NCI-H1417 treated with DMSO at 0.1 percent for 48 hours (cell line): Measurements from ENCODE around the gene NRCAM.
"Not testable (repeated sequence)": the region's sequence is repeated elsewhere in the genome, so short reads cannot be mapped to it uniquely, and the experiment has no call there.

Experiments used
- DNase-seq: peaks from one replicate; lab custom pipeline; 2025; lab: John Stamatoyannopoulos, UW

NRCAM gene

GRCh38 chr7:108340856-108341411 lies 115.3 kb downstream of the NRCAM start:
- no peak for DNase-seq

GRCh38 chr7:108340406-108340805 lies 115.8 kb downstream of the NRCAM start:
- not testable (repeated sequence) for DNase-seq

- peak; percentile 71 for DNase-seq
Measured at GRCh38 chr7:108335269-108335918, 120.8 kb downstream of the NRCAM start.

GRCh38 chr7:108332937-108333336 lies 123.3 kb downstream of the NRCAM start:
- DNase-seq: no peak

GRCh38 chr7:108331971-108332370 lies 124.3 kb downstream of the NRCAM start:
- no peak for DNase-seq

- DNase-seq: no peak
Measured at GRCh38 chr7:108330227-108330626, 126.0 kb downstream of the NRCAM start.

GRCh38 chr7:108329514-108329913 lies 126.7 kb downstream of the NRCAM start:
- no peak for DNase-seq

GRCh38 chr7:108328174-108328651 lies 128.0 kb downstream of the NRCAM start:
- no peak for DNase-seq

- no peak for DNase-seq
Measured at GRCh38 chr7:108327353-108327752, 128.9 kb downstream of the NRCAM start.

- DNase-seq: no peak
Measured at GRCh38 chr7:108326938-108327337, 129.3 kb downstream of the NRCAM start.

- no peak for DNase-seq
Measured at GRCh38 chr7:108324053-108325038, 131.9 kb downstream of the NRCAM start.

GRCh38 chr7:108322925-108323832 lies 133.1 kb downstream of the NRCAM start:
- no peak for DNase-seq

GRCh38 chr7:108322046-108322445 lies 134.2 kb downstream of the NRCAM start:
- DNase-seq: no peak

- no peak for DNase-seq
Measured at GRCh38 chr7:108321359-108321758, 134.9 kb downstream of the NRCAM start.

GRCh38 chr7:108316708-108317107 lies 139.5 kb downstream of the NRCAM start:
- DNase-seq: no peak

- DNase-seq: no peak
Measured at GRCh38 chr7:108314551-108314950, 141.7 kb downstream of the NRCAM start.

GRCh38 chr7:108314049-108314448 lies 142.2 kb downstream of the NRCAM start:
- no peak for DNase-seq

GRCh38 chr7:108313086-108313485 lies 143.2 kb downstream of the NRCAM start:
- no peak for DNase-seq

GRCh38 chr7:108311446-108312168 lies 144.6 kb downstream of the NRCAM start:
- DNase-seq: no peak

- no peak for DNase-seq
Measured at GRCh38 chr7:108310351-108310750, 145.9 kb downstream of the NRCAM start.

GRCh38 chr7:108308903-108309302 lies 147.3 kb downstream of the NRCAM start:
- DNase-seq: no peak
